Measurements from ENCODE around the gene SGMS1. TPM values are rescaled to one million over a fixed set of nuclear protein-coding genes. Genes with fewer than 3 reads are reported as not detected.
"Not testable (repeated sequence)": the region's sequence is repeated elsewhere in the genome, so short reads cannot be mapped to it uniquely, and the experiment has no call there.

SGMS1 gene
- total RNA-seq, 1 donor from 2014 or later = 128 TPM

- TF ChIP-seq, protein P1, sequence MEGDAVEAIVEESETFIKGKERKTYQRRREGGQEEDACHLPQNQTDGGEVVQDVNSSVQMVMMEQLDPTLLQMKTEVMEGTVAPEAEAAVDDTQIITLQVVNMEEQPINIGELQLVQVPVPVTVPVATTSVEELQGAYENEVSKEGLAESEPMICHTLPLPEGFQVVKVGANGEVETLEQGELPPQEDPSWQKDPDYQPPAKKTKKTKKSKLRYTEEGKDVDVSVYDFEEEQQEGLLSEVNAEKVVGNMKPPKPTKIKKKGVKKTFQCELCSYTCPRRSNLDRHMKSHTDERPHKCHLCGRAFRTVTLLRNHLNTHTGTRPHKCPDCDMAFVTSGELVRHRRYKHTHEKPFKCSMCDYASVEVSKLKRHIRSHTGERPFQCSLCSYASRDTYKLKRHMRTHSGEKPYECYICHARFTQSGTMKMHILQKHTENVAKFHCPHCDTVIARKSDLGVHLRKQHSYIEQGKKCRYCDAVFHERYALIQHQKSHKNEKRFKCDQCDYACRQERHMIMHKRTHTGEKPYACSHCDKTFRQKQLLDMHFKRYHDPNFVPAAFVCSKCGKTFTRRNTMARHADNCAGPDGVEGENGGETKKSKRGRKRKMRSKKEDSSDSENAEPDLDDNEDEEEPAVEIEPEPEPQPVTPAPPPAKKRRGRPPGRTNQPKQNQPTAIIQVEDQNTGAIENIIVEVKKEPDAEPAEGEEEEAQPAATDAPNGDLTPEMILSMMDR (IDR thresholded peaks at IDR 0.05) = no peak
- no peaks in the 10 kb centered on the region for H3K36me3 ChIP-seq
- no peak overlapping the region for H3K27ac ChIP-seq
- peaks cover 0 to 6% of the 10 kb centered on the region in 2 donors for H3K4me1 ChIP-seq
- intact Hi-C loops (cut with DNase I) = no loop called here
- no peaks in the 10 kb centered on the region for H3K9me3 ChIP-seq
- no peak overlapping the region for H3K4me3 ChIP-seq
- no peaks in the 10 kb centered on the region for H3K27me3 ChIP-seq
- DNase-seq (ENCODE audit: low spot score in 2 of 2) = no peak
Measured at GRCh38 chr10:50436805-50437204, 187.0 kb downstream of the SGMS1 start.

DNA sequence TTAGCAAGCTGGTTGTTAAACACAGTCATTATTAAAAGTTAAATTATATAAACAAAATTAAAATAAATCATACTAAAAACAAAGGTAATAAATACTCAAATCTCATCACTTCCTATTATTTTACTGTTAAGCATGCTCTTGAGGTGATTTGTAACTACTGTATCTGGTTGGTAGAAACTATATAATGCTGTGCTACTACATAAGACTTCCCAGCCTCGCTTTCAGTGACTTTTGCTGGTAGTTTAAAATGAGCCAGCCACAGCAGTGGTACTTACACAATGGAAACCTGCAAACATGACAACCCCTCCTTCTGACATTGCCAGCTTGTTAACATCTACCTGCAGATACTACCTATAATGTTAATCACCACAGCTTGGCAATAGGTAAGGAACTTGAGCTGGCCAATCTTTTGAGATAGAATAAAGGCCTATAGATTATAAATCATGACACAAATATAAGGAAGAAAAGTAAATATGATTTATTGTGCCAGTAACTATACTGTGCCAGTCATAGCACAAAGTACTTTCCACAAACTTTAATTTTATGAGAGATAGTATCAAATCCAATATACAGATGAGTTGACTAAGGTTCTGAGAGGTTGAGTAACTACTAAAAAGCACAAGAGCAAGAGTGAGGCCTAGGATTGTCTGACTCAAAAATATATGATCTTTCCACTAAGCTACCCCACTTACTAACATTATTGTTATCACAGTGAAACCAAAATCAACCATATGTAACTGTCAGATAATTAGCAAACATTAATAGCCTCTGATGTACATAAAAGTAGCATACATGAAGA lies 191.3 kb downstream of the SGMS1 start:
- no peak for DNase-seq (ENCODE audit: low spot score in 2 of 2)
- peaks cover 0 to 9% of the 10 kb centered on the region in 2 donors for H3K4me1 ChIP-seq
- no peaks in the 10 kb centered on the region for H3K36me3 ChIP-seq
- H3K27ac ChIP-seq = peak overlapping the region; percentile 77 to 83
- H3K4me3 ChIP-seq = no peak overlapping the region
- intact Hi-C loops (cut with DNase I) = loop anchor here (5.0 kb wide), 3 partner anchors 65 to 120 kb away; no protein-coding TSS in a partner anchor
- H3K9me3 ChIP-seq = no peaks in the 10 kb centered on the region
- no peaks in the 10 kb centered on the region for H3K27me3 ChIP-seq
- TF ChIP-seq, protein P1 (IDR thresholded peaks at IDR 0.05) = no peak

DNA sequence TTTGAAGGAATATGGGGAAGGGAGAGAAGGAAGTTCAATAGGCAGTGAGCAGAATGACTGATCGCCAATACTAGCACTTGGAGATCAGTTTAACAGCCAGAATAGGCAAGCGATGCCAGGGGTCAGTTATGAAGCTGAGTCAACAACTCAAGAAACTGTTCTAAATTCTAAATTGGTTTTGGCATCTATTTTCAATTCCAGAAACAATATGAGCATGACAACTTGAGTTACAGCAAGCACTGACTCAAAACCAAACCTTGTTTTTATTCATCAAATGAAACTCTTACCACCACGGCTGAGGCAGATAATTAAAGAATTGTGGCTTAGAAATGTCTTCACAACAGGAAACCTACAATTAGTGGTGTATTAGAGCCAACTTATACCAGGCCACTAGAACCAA lies 192.0 kb downstream of the SGMS1 start:
- Histone ChIP-seq H3K4me1 (peaks cover 0 to 9% of the 10 kb centered on the region in 2 donors), H3K27me3 (no peaks in the 10 kb centered on the region), H3K27ac (peak overlapping the region; percentile 77 to 83), H3K9me3 (no peaks in the 10 kb centered on the region), H3K36me3 (no peaks in the 10 kb centered on the region), H3K4me3 (peak overlapping the region; percentile 29 to 43)
- TF ChIP-seq, protein P1 (IDR thresholded peaks at IDR 0.05) = no peak
- peak in 1 of 2 donors; percentile 65 for DNase-seq (ENCODE audit: low spot score in 2 of 2)
- intact Hi-C loops (cut with DNase I) = loop anchor here (2.0 to 5.0 kb wide), 4 partner anchors 66 to 193 kb away; no protein-coding TSS in a partner anchor

GRCh38 chr10:50431133-50431532 lies 192.6 kb downstream of the SGMS1 start:
- intact Hi-C loops (cut with DNase I) = loop anchor here (2.0 to 5.0 kb wide), 4 partner anchors 66 to 194 kb away; no protein-coding TSS in a partner anchor

DNA sequence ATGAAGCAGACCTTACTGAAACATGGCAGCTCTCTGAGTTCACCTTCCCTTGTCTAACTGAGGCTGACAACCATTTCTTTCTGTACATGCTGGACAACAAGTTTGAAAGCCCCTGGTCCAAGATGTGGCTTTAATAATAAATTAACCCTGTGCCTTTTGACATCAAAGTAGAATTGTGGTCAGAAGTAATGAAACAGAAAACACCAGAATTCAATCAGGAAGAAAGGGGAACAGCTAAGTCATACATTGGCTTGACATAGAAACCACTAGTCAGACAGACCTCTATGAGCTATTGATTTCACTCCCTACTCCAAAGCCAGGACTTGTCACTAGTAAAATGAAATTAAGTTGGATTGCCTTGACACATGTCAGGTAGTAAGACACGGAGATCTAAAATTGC lies 197.3 kb downstream of the SGMS1 start:
- intact Hi-C loops (cut with DNase I) = no loop called here

More at GRCh38 chr10:50431133-50431532, 192.6 kb downstream of the SGMS1 start:
- H3K36me3 ChIP-seq = no peaks in the 10 kb centered on the region
- TF ChIP-seq, protein P1 (IDR thresholded peaks at IDR 0.05) = no peak
- DNase-seq (ENCODE audit: low spot score in 2 of 2) = no peak
- H3K4me1 ChIP-seq = peaks cover 0 to 9% of the 10 kb centered on the region in 2 donors
- no peaks in the 10 kb centered on the region for H3K9me3 ChIP-seq
- H3K27me3 ChIP-seq = no peaks in the 10 kb centered on the region
- H3K4me3 ChIP-seq = peak overlapping the region; percentile 29 to 43
- peak overlapping the region; percentile 77 to 83 for H3K27ac ChIP-seq

GRCh38 chr10:50425215-50425614 lies 198.5 kb downstream of the SGMS1 start:
- H3K4me1 ChIP-seq; DNase-seq (ENCODE audit: low spot score in 2 of 2); H3K27me3 ChIP-seq; H3K27ac ChIP-seq; H3K36me3 ChIP-seq; H3K9me3 ChIP-seq; H3K4me3 ChIP-seq; intact Hi-C loops (cut with DNase I): not testable (repeated sequence)

More for the DNA sequence above, 197.3 kb downstream of the SGMS1 start:
- Histone ChIP-seq H3K4me3 (no peak overlapping the region), H3K4me1 (peaks cover 0 to 6% of the 10 kb centered on the region in 2 donors), H3K27ac (no peak overlapping the region), H3K9me3 (no peaks in the 10 kb centered on the region), H3K27me3 (no peaks in the 10 kb centered on the region), H3K36me3 (no peaks in the 10 kb centered on the region)
- no peak for DNase-seq (ENCODE audit: low spot score in 2 of 2)
- TF ChIP-seq, protein P1 (IDR thresholded peaks at IDR 0.05) = no peak

Data from ascending aorta (tissue), 2 donors.